ENCODE data around the gene KCNB1. TPM values are rescaled to one million over a fixed set of nuclear protein-coding genes. Genes with fewer than 3 reads are reported as not detected.

The KCNB1 gene
- total and polyA plus RNA-seq, 2 donors (not counting 1 experiment from before 2014, with no cell fraction given) = under 0.01 to 0.07 TPM

- Histone ChIP-seq H3K36me3 (ENCODE audit: control insufficient read depth, insufficient read depth, low read length) (no peaks in the 10 kb centered on the region), H4K20me1 (ENCODE audit: control insufficient read depth, extremely low read depth, insufficient read depth, low read length) (no peaks in the 10 kb centered on the region), H3K9me3 (ENCODE audit: control insufficient read depth, insufficient read depth, low read depth, low read length) (no peaks in the 10 kb centered on the region), H3K4me2 (ENCODE audit: extremely low read depth, insufficient read depth, low read length) (peak overlapping the region; percentile 72), H3K27me3 (ENCODE audit: control insufficient read depth, insufficient read depth, low read length) (peaks cover 11% of the 10 kb centered on the region), H3K4me1 (ENCODE audit: control insufficient read depth, extremely low read depth, insufficient read depth, low read length) (peaks cover 10% of the 10 kb centered on the region), H3K27ac (ENCODE audit: insufficient read depth, low read length) (no peak overlapping the region), H3K4me3 (replicated peaks in 1 of 4; ENCODE audit: control extremely low read depth in 1 of 4, insufficient read depth in 1 of 4, low read depth in 3 of 4, low read length in 4 of 4) (no peak overlapping the region), H3K9ac (ENCODE audit: insufficient read depth, low read length) (no peak overlapping the region), H3K79me2 (ENCODE audit: control insufficient read depth, insufficient read depth, low read length) (no peaks in the 10 kb centered on the region), H2AFZ (ENCODE audit: low read length) (no peak overlapping the region)
- no peak for TF ChIP-seq EZH2 (IDR thresholded peaks at IDR 0.05; ENCODE audit: low read length, missing control alignments)
- no peak for TF ChIP-seq CTCF (conservative IDR thresholded peaks at IDR 0.05 in 1 of 2, IDR thresholded peaks at IDR 0.05 in 1 of 2; ENCODE audit: low read depth in 1 of 2, low read length in 2 of 2)
- peak; percentile 66 to 96 for DNase-seq (ENCODE audit: low read depth in 2 of 2)
These were observed 28.2 kb upstream of the KCNB1 start for GRCh38 chr20:49510562-49511122.

GRCh38 chr20:49508435-49509199 lies 26.1 kb upstream of the KCNB1 start:
- no peaks in the 10 kb centered on the region for H3K36me3 ChIP-seq (ENCODE audit: control insufficient read depth, insufficient read depth, low read length)
- no peak overlapping the region for H3K9ac ChIP-seq (ENCODE audit: insufficient read depth, low read length)
- no peak for TF ChIP-seq EZH2 (IDR thresholded peaks at IDR 0.05; ENCODE audit: low read length, missing control alignments)
- peak; percentile 53 to 58 for TF ChIP-seq CTCF (conservative IDR thresholded peaks at IDR 0.05 in 1 of 2, IDR thresholded peaks at IDR 0.05 in 1 of 2; ENCODE audit: low read depth in 1 of 2, low read length in 2 of 2)
- H3K4me1 ChIP-seq (ENCODE audit: control insufficient read depth, extremely low read depth, insufficient read depth, low read length) = peaks cover 10% of the 10 kb centered on the region
- H3K27me3 ChIP-seq (ENCODE audit: control insufficient read depth, insufficient read depth, low read length) = peaks cover 11% of the 10 kb centered on the region
- H4K20me1 ChIP-seq (ENCODE audit: control insufficient read depth, extremely low read depth, insufficient read depth, low read length) = no peaks in the 10 kb centered on the region
- H3K27ac ChIP-seq (ENCODE audit: insufficient read depth, low read length) = no peak overlapping the region
- no peak overlapping the region for H2AFZ ChIP-seq (ENCODE audit: low read length)
- no peak overlapping the region for H3K4me3 ChIP-seq (replicated peaks in 1 of 4; ENCODE audit: control extremely low read depth in 1 of 4, insufficient read depth in 1 of 4, low read depth in 3 of 4, low read length in 4 of 4)
- DNase-seq (ENCODE audit: low read depth in 2 of 2) = peak; percentile 40 to 55
- H3K9me3 ChIP-seq (ENCODE audit: control insufficient read depth, insufficient read depth, low read depth, low read length) = no peaks in the 10 kb centered on the region
- no peak overlapping the region for H3K4me2 ChIP-seq (ENCODE audit: extremely low read depth, insufficient read depth, low read length)
- H3K79me2 ChIP-seq (ENCODE audit: control insufficient read depth, insufficient read depth, low read length) = no peaks in the 10 kb centered on the region

GRCh38 chr20:49507741-49508434 lies 25.4 kb upstream of the KCNB1 start:
- no peak overlapping the region for H3K9ac ChIP-seq (ENCODE audit: insufficient read depth, low read length)
- H3K4me3 ChIP-seq (replicated peaks in 1 of 4; ENCODE audit: control extremely low read depth in 1 of 4, insufficient read depth in 1 of 4, low read depth in 3 of 4, low read length in 4 of 4) = no peak overlapping the region
- peaks cover 11% of the 10 kb centered on the region for H3K27me3 ChIP-seq (ENCODE audit: control insufficient read depth, insufficient read depth, low read length)
- no peaks in the 10 kb centered on the region for H3K36me3 ChIP-seq (ENCODE audit: control insufficient read depth, insufficient read depth, low read length)
- no peak overlapping the region for H3K4me2 ChIP-seq (ENCODE audit: extremely low read depth, insufficient read depth, low read length)
- no peak overlapping the region for H2AFZ ChIP-seq (ENCODE audit: low read length)
- H3K79me2 ChIP-seq (ENCODE audit: control insufficient read depth, insufficient read depth, low read length) = no peaks in the 10 kb centered on the region
- peaks cover 10% of the 10 kb centered on the region for H3K4me1 ChIP-seq (ENCODE audit: control insufficient read depth, extremely low read depth, insufficient read depth, low read length)
- DNase-seq (ENCODE audit: low read depth in 2 of 2) = no peak
- no peak overlapping the region for H3K27ac ChIP-seq (ENCODE audit: insufficient read depth, low read length)
- no peaks in the 10 kb centered on the region for H4K20me1 ChIP-seq (ENCODE audit: control insufficient read depth, extremely low read depth, insufficient read depth, low read length)
- no peak for TF ChIP-seq EZH2 (IDR thresholded peaks at IDR 0.05; ENCODE audit: low read length, missing control alignments)
- TF ChIP-seq CTCF (conservative IDR thresholded peaks at IDR 0.05 in 1 of 2, IDR thresholded peaks at IDR 0.05 in 1 of 2; ENCODE audit: low read depth in 1 of 2, low read length in 2 of 2) = no peak
- H3K9me3 ChIP-seq (ENCODE audit: control insufficient read depth, insufficient read depth, low read depth, low read length) = no peaks in the 10 kb centered on the region

Measured in fibroblast of lung (primary cell).